NB4 (cell line): ENCODE data around the gene L3MBTL2.

ENCODE experiments used
- CTCF ChIP-seq: IDR thresholded peaks from one replicate; pipeline ENCODE4 v1.5.1; 2012; ENCODE audit warnings: low read depth, low read length
- MAX ChIP-seq: IDR thresholded peaks from 2 replicates; pipeline ENCODE4 v1.6.1; 2011; ENCODE audit warnings: low read depth, low read length
- POLR2A ChIP-seq: IDR thresholded peaks from 2 replicates; pipeline ENCODE4 v1.6.1; 2011; ENCODE audit warnings: mild to moderate bottlenecking; ENCODE audit not compliant: insufficient read length; ENCODE audit errors: extremely low read depth

DNA sequence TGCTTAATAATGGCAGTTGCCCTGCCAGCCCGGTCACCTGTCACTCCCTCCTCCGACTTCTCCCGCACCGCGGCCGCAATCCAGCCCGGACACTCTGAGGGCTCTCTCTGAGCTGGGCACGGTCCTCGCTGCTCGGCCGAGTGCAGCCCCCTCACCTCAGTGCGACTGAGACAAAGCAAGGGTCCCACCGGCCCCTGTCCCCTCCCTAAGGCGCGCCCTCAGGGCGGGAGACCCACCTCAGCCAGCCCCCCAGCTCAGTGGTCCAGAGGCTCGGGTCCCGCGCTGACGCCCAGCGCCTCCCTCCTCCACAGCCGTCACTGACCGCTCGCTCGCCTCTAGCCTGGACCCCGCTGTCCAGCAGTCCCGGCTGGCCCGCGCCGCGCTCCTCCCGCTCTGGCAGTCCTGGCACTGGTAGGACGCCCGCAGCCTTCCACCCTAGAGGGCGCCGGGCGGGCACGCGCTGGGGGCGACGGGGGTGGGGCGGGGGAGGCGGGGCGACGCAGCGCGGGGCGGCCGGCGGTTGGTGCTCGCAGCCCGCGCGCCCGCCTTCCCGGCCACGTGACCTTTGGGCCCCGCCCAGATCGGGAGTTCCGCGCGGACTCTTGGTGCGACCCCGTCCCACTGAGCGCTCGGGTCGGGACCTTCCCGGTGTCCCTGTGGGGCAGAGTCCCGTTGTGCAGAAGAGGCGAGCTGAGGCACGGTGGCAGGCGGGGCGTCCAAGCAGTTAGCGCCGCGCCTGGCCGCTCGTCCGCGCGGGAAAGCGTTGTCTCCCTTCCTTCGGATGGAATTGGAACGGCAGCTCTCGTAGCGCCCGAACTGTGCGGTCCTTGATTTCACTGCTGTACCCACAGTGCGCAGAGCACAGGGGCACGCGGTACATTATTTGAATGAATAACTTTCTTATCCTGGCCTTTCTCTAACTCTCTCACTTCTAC, 7.8 kb upstream of the L3MBTL2 start:
- TF ChIP-seq CTCF (no peak), POLR2A (no peak), MAX (peak; percentile 65; the same call in 1 of the 2 replicates)
